DMS114 treated with DMSO at 0.1 percent for 48 hours (cell line): ENCODE measurements around the gene CABLES2.

Experiments used
- DNase-seq: peaks from one replicate; lab custom pipeline; 2025; ENCODE audit not compliant: unreplicated experiment; lab: John Stamatoyannopoulos, UW

The CABLES2 gene

DNA sequence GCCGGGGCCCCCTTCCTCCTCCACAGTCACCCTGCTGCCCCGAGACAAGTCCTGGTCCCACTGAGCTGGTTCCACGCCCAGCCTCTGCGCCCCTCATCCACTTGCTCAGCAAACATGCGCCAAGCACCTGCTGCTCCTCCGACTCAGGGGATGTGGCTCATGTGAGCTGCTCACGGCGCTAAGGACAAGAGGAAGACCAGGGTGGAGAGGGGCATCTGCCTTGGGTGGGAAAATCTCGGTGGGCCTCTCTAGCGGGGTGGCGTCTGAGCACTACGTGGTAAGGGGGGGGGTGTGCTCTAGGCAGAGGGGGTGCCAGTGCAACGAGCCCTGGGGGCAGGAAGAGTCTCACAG lies 44.5 kb downstream of the CABLES2 start:
- DNase-seq, result no peak

DNA sequence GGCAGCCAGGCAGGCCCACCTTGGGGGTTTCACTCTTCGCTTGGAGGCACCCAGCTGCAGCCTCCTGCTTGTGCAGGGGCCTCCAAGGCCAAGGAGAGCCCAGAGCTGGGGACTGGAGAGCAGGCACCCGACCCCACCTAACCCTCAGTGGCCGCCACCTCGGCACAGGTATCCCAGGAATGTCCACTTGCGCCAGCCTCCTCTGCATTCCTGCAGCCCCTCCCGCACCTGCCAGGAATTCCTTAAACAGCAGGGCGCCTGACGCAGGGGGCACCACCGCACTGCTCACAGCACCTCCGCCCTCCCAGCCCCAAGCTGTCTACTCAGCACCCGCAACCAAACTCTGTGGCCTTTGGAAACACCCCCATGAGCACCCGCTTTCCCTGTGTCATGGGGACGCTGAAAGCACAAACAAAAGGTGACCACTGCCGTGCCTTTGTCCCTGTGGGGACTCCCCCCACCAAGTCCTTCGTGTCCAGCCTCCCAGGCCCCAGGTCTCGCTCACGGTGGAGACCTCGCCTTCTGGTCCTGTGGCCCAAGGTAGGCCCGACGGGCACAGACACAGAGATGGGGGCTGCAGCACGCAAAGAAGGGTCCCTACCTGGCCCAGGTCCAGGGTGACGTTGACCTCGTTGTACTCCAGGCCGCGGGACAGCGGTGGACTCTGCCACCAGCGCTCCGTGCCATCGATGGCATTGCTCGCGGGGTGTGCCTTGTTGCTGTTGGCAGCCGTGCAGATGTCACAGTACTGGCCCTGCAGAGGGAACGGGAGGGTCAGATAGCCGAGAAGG lies 45.1 kb downstream of the CABLES2 start:
- no peak for DNase-seq

DNA sequence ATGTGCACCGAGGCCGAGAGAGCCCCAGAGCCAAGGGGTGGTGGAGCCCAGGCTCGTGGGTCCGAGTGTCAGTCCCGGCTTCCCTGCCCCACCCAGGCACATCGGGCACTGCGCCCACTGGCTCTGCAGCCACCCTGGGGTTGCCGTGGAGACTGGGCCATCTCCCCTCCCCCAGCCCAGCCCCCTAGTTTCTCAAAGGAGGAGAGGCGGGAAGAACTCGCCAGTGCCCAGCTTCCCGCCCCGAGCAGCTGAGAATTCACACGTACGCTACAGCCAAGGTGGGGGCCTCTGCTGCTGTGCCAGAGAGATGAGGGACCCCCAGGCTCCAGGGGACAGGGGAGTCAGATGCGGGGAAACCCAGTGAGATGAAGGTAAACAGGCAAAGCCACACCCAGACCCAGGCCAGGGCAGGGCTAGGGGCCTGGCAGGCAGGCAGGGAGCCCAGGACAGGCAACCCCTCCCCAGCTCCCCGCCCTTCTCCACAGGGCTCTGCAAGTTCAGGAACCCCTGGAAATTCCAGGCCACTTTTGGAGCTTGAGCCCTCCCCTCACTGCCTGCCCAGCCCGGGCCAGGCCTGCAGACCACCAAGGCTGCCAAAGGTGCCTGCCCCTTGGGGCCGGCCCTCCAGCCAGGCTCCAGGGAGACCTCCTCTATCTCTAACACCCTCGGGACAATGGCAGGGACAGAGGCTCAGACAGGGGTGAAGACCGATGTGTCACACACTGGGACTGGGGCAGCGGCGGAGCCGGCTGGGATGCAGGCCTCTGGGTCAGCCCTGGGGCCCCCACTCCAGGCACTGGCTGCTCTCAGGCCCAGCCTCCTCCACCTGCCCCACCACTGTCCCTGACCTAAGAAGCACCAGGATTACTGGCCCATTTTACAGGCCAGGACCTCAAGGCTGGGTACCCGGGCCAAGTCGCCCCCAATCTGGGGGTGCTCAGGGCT lies 46.0 kb downstream of the CABLES2 start:
- DNase-seq, result no peak

DNA sequence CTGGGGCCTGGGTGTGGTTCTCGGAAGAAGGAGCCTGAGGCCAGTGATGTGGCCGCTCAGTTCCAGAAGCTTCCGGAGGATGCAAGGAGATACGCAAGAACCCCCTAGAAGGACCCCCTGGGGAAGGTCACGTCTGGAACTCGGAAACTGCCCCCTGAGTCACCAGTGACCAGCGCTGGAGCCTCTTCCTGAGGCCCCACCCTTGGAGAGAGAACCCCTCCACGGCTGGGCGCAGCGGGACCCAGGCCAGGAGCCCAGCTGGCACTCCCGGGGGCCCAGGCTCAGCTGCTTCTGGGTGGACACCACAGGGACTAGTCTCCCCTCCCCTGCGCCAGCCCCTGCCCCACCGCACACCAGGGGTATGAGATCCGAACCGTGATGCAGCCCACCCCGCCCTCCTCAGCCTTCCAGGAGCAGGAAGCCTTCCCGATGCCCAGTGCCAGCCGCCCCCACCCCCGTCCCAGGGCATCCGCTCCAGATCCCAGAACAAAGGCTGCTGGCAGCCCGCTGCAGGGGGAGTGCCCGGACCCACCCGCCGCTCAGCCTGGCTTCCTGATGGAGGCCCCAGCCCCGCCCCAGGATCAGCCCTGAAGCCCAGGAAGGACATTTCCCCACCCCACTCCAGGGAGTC lies 47.5 kb downstream of the CABLES2 start:
- no peak for DNase-seq

DNA sequence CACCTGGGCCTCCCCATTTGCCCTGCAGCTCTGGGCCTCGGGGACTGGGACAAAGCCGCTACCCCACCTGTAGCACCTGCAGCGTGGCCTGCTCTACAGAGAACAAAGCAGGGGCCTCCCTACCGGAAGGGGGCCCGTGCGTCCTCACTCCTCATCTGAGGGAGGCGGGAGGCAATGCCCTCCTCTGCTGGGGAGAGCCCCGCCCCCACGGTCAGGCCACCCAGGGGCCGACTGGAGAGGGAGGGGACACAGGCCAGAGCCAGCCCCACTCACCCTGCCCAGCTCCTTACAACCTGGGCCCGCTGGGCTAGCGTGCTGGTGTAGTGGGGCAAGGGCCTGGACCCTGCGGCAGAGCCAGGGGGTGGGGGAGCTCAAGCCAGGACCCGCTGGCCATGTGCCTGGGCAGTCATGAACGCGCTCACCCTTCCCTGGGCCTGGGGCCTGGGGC lies 48.0 kb downstream of the CABLES2 start:
- DNase-seq, result no peak

DNA sequence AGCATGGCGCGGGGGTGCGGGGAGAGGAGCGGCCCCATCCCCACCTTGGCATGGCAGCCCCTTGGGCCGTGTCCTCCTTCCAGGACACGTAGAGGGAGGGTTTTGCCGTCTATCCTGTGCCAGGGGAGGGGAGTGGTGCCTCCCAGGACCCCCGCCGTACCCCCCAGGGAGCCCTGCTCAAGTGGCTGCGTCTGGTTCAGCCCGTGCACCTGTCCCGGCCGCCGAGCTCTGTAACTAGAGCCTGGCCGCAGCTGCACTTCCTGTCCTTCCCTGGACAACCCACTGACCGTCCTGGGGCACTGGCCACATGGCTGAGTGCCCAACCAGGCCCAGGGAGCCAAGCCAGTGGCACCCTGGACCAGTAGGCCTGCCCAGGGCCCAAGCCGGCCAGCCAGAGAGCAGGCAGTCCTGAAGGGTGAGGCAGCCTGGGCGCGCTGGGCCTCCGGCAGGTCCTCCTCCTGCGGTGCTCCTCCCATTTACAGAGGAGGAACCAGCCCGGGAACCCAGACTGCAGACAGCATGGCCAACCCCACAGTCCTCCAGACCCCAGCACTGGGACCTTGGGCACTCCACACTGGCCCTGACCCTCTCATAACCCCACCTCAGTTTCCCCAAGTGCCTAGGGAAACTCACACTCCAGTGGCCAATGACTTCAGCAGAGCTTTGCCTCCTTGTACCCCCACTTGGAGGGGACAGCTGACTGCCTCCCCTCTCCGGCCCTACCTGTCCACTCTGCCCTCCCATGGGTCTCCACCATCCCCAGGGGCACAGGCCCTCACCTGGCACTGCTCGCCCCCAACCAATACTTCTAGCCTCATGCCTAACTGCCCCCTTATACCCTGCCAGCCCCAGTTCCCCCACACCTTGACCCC lies 48.7 kb downstream of the CABLES2 start:
- no peak for DNase-seq

DNA sequence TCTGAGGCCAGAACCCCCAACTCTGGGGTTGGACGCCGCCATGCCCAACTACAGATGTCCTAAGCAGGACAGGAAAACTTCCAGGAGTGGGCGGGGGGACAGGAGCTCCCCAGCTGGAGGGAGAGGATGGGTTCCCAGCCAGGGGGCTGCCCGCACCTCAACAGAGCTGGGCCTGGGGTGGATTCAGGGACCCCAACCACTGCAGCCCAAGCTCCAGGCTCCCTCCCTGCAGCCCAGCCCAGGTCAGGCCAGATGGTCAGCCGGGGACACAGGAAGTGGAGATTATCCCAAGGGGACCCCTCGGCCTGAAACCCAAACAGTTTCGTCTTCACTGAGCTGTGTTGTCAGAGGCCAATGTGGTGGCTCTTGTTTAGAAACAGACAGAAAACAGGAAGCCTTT lies 49.4 kb downstream of the CABLES2 start:
- no peak for DNase-seq

DNA sequence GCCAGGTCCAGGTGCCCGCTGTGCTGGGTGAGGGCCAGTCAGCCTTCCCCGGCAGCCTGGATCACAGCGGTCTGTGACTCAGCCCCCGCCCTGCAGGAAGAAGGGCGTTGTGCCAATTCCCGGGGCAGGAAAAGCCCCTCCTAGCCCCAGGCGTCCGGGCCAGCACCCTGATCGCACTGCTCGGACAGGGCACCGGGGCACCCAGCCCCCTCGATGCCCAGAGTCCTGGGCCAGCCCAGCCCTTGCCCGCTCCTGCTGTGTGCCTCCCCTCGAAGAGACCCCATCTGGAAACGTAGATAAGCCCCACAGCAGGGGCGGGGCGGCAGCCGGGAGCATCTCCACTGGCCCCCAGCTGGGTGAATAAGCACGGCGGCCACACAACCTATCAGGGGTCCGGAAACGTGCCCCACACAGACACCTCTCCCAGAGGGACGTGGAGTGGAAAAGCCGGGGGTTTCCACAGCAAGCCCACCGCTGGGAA lies 49.9 kb downstream of the CABLES2 start:
- DNase-seq, result no peak

DNA sequence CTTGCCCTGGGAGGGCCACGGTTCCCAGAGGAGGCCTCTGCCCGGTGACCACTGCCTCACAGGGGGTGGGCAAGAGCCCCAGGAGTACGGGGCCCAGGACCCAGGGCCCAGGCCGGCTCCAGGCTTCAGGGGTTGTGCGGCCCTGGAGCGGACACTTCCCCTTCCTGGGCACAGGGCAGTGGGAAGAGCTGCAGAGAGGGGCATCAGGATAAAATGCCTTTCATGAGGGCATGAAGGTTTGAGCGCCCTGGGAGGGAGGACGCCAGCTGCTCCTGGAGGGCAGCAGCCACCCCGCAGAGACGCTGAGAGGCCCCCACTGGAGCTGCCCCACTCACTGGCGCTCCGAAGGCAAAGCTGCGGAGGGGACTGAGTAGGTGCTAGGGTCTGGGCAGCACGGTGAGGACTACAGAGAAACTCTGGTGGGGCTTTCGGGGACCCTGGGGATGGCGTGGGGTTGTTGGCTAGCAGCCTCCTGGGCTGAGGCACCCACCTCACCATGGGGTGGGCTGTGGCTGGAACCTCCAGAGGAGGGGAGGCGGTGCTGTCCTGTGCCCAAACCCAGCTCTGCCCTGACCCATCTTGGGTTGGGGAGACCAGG lies 50.4 kb downstream of the CABLES2 start:
- DNase-seq, result no peak

DNA sequence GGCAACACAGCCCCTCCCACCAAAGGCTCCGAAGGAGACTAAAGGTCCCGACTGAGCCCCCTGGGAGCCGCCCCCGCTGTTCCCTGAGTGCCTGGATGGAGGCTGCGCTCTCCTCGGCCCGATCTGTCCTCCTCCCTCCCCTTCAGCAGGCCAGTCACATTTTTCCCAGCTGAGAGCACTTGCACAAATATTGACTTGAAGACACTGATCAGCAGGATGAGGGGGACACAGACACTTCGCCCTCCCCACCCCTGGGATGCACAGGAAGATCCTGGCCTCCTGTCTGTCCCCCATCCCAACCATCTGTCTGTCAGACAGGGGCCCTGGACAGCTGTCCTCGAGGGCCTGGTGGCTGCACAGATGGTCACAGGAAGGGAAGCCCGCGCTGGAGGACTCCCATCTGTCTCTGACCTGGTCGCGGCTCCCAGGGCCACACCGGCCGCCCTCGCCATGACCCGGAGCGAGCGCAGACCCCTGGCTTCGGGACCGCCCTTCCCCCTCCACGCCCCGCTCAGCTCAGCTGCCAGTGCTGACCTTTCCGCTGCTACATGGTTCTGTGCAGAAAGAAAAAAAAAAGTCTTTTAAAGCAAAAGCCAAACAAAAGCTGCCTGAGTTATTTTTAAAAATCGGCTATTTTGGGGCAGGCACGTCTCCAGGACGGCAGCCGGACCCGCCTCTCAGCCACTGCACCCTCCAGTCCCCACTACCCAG lies 51.1 kb downstream of the CABLES2 start:
- no peak for DNase-seq

DNA sequence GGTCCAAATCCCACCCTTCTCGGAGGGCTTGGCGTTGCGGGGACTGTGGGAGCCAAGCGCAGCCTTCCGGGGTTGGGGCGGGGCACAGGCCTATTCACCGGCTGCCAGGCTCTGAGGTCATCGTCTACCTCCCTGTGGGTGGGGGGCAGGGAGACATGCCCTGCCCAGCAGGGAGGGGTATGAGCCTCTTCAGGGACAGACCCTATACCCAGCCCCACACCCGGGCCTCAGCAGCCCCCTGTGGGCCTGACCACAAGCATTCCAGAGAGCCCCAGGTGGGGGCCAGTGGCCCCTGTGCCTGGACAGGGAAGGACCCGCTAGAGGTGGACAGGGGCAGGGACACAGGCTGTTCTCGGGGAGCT lies 51.6 kb downstream of the CABLES2 start:
- DNase-seq, result no peak

DNA sequence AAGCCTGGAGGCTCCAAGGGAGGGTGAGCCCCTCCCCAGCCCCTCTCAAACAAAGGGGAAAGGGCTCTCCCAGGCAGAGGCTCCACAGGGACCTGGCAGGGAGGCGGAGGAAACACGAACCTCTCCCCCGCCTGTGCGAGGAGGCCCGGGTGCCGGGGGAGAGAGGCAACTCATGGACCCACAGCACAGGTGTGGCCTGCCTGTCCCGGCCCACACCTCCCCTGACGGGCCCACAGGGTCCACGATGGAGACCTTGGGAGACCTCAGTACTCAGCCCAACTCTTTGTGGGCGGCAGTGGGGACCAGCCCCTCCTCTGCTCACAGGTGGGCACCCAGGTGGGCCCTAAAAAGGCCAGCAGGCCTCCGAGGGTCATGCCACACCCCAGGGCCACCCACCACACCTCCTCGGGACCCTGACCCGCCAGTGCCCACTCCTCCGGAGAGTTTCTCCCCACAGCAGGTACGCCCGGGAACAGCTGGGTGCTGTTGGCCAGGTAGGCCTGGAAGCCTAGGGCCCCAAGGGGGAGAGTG lies 52.2 kb downstream of the CABLES2 start:
- DNase-seq, result no peak

DNA sequence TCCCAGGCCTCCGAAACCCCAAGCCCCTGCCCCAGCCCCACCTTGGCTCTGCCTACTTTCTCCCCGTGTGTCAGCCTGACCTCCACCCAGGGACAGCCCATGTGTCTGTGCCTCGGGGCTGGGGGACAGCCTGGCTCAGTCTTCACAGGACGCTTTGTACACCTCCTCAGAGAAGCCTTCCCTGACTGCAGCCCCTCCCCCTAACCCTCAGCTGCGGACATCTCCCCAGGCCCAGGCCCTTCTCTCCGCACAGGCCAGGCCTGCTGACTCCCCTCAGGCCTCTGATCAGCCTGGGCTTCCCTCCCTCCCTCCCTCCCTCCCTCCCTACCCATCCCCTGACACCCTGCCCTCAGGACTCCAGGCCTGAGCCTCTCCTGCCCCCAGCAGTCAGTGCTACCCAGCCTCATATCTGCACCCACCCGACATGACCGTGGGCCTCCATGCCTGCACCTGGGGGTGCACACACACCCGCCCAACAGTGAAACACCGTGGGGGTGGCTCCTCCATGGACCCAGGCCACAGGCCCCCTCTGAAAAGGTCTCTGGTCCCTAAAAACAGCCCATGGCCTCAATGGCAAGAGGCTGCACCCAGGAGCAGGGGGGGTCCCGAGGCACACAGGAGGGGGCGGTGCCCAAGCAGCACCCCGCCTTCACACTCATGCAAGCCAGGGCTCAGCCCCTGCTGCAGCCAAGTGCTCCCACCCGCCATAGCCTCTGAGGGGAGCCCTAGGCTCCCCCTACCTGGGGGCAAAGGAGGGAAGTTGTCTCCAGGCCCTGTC lies 52.9 kb downstream of the CABLES2 start:
- no peak for DNase-seq

DNA sequence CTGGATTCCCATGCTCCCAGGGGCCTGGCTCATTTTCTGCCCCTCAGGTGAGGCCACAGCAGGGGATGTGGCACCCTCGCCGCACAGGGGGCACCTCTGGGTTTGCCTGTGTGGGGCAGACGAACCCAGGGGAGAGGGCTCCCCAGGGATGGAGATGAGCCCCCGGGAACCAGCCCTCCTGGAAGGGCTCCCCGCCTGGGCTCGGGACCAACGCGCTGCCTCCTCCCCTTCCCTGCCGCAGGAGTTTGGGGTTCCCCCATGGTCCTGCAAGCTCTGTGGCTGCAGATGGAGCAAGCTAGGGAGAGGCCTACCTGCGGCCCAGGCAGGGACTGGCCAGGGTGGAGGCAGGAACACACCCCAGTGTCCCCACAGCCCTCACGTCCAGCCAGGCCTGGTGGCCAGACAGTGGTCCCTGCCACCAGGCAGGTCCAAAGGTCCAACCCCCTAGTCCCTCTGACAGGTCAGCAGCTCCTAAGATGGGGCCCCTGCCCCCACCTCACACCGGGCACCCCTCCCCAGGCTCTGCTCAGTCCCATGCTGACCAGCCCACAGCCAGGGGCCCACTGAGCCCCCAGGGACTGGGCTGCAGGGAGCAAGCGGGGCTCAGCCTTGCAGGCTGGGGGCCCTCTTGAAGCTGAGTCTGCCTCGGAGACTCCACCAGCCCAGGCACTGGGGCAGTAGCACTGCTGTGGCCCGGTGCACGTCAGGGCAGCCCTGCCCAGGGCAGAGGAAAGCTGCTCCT lies 53.6 kb downstream of the CABLES2 start:
- no peak for DNase-seq

DNA sequence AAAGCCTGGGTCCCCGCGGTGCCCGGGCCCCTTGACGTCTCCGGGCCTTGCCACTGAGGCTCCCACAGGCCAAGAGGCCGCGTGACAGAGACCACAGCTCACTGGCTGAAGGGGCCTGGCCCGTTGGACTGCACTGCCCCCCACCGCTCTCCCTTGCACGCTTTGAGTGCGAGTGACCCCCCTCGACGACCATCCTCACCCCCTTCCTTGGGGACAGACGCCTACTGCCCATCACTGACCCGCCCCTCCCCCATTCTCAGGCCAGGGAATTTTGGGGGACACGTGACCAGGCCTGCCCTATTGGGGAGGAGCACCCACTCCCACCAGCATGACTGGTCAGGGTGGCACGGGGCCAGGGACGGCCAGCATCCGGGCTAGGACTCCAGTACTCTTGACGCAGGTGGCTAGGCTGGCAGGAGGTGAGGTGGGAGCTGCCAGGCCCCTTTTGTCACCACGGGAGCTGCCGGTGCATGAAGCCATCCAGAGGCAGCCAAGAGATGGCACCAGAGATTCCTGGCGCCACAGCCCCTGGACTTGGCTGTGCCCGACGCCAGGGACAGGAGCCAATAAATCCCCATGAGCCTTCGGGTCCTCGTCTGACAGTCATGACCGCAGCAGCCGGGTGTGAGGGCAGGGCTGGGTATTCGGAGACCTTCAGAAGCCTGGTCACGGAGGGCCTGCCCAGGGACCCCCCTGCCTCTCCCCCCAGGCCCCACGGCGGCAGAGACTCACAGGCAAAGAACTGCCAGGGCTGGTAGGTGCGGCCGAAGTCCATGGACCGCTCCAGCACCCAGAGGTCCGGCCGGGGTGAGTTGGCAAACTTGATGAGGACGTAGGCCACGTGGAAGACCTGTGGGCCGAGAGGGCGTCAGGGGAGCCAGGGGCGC lies 54.4 kb downstream of the CABLES2 start:
- no peak for DNase-seq

DNA sequence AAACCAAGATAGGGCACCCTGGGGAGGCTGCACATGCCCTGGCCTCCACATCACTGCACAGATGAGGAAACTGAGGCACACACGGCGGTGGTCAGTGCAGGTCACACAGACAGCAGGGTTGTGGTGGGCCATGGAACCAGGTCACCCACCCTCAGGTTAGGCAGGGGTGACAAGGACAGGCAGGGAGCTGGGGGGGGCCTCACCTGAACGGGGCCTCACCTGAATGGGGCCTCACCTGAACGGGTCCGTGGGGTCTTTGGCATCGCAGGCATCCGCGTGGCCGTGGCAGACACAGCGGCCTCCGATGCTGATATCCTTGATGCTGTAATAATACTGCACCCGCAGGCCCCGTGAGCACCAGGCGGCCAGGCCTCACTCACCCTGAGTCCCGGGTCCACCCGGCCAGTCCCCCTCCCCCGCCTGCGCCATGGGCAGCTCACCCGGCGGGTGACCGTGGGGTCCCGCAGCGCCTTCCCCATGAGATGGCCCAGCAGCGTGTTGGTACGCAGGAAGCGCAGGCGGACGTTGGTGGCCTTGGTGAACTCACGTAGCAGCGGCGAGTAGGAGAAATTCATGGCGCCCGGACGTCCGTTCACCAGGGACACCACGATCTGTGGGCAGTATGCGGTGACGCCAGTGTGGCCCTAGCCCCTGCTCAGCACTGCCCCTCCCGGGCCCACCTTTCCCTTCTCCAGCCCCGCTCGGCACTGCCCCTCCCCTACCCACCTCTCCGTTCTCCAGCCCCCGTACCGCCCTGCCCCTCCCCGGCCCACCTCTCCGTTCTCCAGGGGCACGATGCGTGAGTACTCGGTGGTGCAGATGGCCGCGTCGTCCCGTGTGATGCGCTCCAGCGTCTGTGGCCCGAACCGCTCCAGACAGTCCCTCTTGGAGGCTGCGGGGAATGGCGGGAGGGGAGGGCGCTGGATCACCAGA lies 55.4 kb downstream of the CABLES2 start:
- DNase-seq, result no peak
